ENCODE results near the gene ITGB8.

ITGB8 gene

GRCh38 chr7:20438694-20439376 lies 108.1 kb downstream of the ITGB8 start:
- Histone ChIP-seq H3K4me3 (IDR thresholded peaks at IDR 0.05; ENCODE audit: insufficient read depth, low read depth, low read length) (no peak overlapping the region), H3K4me1 (ENCODE audit: low read depth, poor library complexity, severe bottlenecking) (no peaks in the 10 kb centered on the region), H3K4me2 (no peak overlapping the region), H3K36me3 (ENCODE audit: insufficient read depth) (no peaks in the 10 kb centered on the region), H3K27me3 (ENCODE audit: insufficient read depth, low read depth) (no peaks in the 10 kb centered on the region), H3K79me2 (ENCODE audit: insufficient read depth, low read depth) (no peaks in the 10 kb centered on the region), H4K20me1 (ENCODE audit: insufficient read depth) (no peaks in the 10 kb centered on the region), H3K27ac (no peak overlapping the region), H3K9ac (no peak overlapping the region), H2AFZ (ENCODE audit: low read depth) (no peak overlapping the region)
- TF ChIP-seq, protein P1, sequence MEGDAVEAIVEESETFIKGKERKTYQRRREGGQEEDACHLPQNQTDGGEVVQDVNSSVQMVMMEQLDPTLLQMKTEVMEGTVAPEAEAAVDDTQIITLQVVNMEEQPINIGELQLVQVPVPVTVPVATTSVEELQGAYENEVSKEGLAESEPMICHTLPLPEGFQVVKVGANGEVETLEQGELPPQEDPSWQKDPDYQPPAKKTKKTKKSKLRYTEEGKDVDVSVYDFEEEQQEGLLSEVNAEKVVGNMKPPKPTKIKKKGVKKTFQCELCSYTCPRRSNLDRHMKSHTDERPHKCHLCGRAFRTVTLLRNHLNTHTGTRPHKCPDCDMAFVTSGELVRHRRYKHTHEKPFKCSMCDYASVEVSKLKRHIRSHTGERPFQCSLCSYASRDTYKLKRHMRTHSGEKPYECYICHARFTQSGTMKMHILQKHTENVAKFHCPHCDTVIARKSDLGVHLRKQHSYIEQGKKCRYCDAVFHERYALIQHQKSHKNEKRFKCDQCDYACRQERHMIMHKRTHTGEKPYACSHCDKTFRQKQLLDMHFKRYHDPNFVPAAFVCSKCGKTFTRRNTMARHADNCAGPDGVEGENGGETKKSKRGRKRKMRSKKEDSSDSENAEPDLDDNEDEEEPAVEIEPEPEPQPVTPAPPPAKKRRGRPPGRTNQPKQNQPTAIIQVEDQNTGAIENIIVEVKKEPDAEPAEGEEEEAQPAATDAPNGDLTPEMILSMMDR (conservative IDR thresholded peaks at IDR 0.05; ENCODE audit: low read depth, low read length): no peak

DNA sequence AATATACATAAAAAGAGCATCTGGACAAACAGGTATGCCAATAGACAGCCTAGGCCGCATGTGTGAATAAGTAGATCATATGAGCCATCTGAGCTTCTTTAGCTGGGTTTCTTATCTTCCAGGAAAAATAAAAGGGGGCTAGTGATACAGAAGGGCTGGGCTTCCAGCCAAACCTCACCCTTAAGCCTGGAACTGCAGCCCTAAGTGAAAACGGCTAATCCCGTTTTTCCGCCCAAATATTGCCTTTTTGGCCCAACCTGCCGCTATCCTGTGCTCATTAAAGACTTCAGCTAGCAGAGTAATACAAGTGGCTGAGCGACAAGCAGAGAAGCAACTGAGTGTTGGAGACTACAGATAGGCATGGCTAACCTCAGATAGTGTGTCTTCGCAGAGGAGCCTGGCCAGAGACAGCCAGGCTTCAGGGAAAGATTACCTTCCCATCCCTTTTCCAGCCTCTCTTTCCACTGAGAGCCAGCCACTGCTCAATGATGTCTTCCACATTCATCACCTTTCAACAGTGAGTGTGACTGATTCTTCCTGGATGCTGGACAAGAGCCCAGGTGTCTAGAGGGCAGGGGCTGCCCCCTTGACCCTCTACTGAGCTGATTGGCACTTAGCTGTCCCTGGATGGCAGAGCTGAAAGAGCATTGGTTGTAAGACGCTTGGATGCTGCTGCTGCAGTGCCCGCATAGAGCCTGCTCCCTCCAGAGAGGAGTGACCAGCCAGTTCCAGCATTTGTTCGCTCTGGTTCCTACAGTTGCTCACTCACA lies 108.9 kb downstream of the ITGB8 start:
- Histone ChIP-seq H4K20me1 (ENCODE audit: insufficient read depth) (no peaks in the 10 kb centered on the region), H3K4me3 (IDR thresholded peaks at IDR 0.05; ENCODE audit: insufficient read depth, low read depth, low read length) (no peak overlapping the region), H3K27ac (no peak overlapping the region), H3K27me3 (ENCODE audit: insufficient read depth, low read depth) (no peaks in the 10 kb centered on the region), H3K4me1 (ENCODE audit: low read depth, poor library complexity, severe bottlenecking) (no peaks in the 10 kb centered on the region), H3K79me2 (ENCODE audit: insufficient read depth, low read depth) (no peaks in the 10 kb centered on the region), H3K36me3 (ENCODE audit: insufficient read depth) (no peaks in the 10 kb centered on the region), H3K4me2 (no peak overlapping the region), H2AFZ (ENCODE audit: low read depth) (no peak overlapping the region), H3K9ac (no peak overlapping the region)
- TF ChIP-seq, protein P1 (conservative IDR thresholded peaks at IDR 0.05; ENCODE audit: low read depth, low read length): no peak

DNA sequence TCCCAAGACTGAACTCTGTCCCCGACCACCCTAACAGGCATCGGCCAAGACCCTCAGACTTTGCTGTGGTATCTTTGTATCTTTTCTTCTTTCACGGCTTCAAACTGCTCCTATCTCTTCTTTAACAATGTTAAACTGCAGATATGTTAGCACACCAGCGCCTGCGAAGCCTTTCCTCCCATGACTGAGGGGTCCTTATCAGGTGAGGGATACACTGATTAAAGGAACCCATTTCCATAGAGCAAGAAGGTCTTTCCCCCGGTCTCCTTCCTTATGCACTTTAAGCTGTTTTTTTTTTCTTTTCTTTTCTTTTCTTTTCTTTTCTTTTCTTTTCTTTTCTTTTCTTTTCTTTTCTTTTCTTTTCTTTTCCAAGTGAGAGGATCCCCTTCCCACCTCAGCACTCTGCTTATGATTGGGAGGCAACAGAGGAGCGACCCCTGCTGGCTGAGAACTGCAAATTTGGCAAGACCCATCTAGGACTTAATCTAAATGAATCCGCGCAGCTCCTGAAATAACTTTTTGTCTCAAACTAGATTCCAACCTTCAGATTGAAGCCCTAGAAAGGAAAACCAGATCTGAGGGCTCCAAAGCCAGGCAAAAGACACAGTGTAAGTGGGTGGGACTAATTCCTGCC lies 109.9 kb downstream of the ITGB8 start:
- Histone ChIP-seq H3K79me2 (ENCODE audit: insufficient read depth, low read depth) (no peaks in the 10 kb centered on the region), H3K9ac (no peak overlapping the region), H3K4me2 (no peak overlapping the region), H3K36me3 (ENCODE audit: insufficient read depth) (no peaks in the 10 kb centered on the region), H3K27me3 (ENCODE audit: insufficient read depth, low read depth) (no peaks in the 10 kb centered on the region), H3K4me3 (IDR thresholded peaks at IDR 0.05; ENCODE audit: insufficient read depth, low read depth, low read length) (no peak overlapping the region), H3K27ac (no peak overlapping the region), H4K20me1 (ENCODE audit: insufficient read depth) (no peaks in the 10 kb centered on the region), H3K4me1 (ENCODE audit: low read depth, poor library complexity, severe bottlenecking) (peaks cover 8% of the 10 kb centered on the region), H2AFZ (ENCODE audit: low read depth) (no peak overlapping the region)
- TF ChIP-seq, protein P1 (conservative IDR thresholded peaks at IDR 0.05; ENCODE audit: low read depth, low read length): peak; percentile 75

- Histone ChIP-seq H3K36me3 (ENCODE audit: insufficient read depth) (no peaks in the 10 kb centered on the region), H3K4me2 (no peak overlapping the region), H3K9ac (no peak overlapping the region), H3K79me2 (ENCODE audit: insufficient read depth, low read depth) (no peaks in the 10 kb centered on the region), H3K27ac (no peak overlapping the region), H4K20me1 (ENCODE audit: insufficient read depth) (no peaks in the 10 kb centered on the region), H2AFZ (ENCODE audit: low read depth) (no peak overlapping the region), H3K27me3 (ENCODE audit: insufficient read depth, low read depth) (no peaks in the 10 kb centered on the region), H3K4me1 (ENCODE audit: low read depth, poor library complexity, severe bottlenecking) (peaks cover 16% of the 10 kb centered on the region), H3K4me3 (IDR thresholded peaks at IDR 0.05; ENCODE audit: insufficient read depth, low read depth, low read length) (no peak overlapping the region)
- TF ChIP-seq, protein P1 (conservative IDR thresholded peaks at IDR 0.05; ENCODE audit: low read depth, low read length): no peak
These were observed 110.6 kb downstream of the ITGB8 start for GRCh38 chr7:20441346-20441745.

Measured in KMS-11 (cell line).